GM12873 (cell line): Measurements from ENCODE around the gene KCNMA1.

ENCODE experiments used
- TF ChIP-seq, protein P1 (sequence below): IDR thresholded peaks from 2 replicates; pipeline ENCODE4 v1.5.1; 2012; ENCODE audit warnings: low read depth, mild to moderate bottlenecking, moderate library complexity, low read length, control low read depth; ENCODE audit not compliant: insufficient read depth; ENCODE audit errors: missing control alignments

The KCNMA1 gene

DNA sequence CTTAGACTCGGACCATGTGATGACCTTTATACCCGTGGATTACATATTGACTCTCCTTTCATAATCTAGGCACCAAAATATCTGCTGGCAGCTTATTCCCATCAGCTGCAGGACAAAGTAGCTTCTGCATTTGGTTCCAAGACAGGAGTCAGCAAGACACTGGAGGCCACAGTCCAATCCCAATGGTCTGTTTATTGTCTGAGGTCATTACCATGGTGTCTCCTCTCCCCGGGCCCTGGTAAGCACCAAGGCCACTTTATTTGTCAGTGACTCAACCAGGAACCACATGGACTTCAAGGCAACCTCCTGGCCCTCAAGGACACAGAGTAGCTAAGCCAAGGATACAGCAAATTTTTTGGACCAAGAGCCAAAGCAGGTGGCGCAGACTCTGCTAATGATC lies 36.1 kb downstream of the KCNMA1 start:
- TF ChIP-seq, protein P1, sequence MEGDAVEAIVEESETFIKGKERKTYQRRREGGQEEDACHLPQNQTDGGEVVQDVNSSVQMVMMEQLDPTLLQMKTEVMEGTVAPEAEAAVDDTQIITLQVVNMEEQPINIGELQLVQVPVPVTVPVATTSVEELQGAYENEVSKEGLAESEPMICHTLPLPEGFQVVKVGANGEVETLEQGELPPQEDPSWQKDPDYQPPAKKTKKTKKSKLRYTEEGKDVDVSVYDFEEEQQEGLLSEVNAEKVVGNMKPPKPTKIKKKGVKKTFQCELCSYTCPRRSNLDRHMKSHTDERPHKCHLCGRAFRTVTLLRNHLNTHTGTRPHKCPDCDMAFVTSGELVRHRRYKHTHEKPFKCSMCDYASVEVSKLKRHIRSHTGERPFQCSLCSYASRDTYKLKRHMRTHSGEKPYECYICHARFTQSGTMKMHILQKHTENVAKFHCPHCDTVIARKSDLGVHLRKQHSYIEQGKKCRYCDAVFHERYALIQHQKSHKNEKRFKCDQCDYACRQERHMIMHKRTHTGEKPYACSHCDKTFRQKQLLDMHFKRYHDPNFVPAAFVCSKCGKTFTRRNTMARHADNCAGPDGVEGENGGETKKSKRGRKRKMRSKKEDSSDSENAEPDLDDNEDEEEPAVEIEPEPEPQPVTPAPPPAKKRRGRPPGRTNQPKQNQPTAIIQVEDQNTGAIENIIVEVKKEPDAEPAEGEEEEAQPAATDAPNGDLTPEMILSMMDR: no peak

GRCh38 chr10:77600640-77601039 lies 37.0 kb downstream of the KCNMA1 start:
- TF ChIP-seq, protein P1: no peak

DNA sequence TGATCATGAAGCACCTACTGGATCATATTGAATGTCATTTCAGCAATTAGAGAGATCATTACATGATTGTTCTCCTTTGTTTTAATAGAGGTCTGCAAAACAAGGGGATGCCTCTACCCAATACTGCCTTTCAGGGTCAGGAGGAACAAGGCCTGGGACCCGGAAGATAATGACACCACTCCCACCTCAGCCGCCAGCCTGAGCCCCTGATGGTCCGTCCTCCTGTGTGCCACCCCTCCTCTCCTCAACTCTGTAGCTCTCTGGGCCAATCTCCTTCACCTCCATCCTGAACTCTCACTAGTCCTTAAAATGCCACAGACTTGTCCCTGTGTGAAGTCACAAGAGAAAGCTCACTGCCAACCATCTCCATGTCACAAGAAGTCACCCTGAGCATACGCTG lies 38.0 kb downstream of the KCNMA1 start:
- TF ChIP-seq, protein P1: no peak

DNA sequence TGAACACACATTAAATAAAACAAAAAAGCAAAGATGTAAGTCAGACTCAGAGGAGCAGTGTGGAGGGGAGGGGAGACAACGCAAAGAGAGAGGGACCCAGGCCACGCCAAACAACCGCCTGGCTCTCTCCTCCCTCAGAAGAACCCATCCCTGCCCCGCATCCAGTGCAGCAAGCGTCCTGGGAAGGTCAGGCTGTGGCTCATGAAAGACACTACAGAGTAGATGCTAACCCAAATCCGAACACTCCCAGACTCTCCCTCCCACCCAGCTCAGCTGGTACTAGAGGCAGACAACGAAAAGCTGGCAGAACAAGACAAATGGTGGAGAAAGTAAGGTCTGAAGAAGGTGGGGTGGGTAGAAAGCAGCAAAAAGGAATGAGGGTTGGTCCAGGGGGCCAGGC lies 39.0 kb downstream of the KCNMA1 start:
- TF ChIP-seq, protein P1: no peak

- TF ChIP-seq, protein P1: no peak
Observed at GRCh38 chr10:77597560-77597959, 40.0 kb downstream of the KCNMA1 start.

DNA sequence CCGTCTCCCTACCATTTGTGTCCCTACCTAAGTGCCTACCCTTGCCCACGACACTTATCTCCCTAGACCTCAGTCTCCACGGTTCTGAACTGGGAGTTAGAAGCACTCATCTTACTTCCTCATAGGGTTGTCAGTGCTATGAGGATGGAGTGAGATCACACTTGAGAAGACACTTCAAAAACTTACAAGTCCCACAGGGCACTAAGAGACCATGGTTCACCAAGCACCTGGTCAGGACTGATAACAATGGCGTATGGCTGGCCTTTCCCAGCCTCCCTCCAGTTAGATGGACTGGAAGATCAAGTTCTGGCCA lies 43.2 kb downstream of the KCNMA1 start:
- TF ChIP-seq, protein P1: no peak

GRCh38 chr10:77593771-77594470 lies 43.7 kb downstream of the KCNMA1 start:
- TF ChIP-seq, protein P1: no peak
